GM21529 (cell line): Measurements from ENCODE around the gene NOL4.
"Not testable (repeated sequence)": the region's sequence is repeated elsewhere in the genome, so short reads cannot be mapped to it uniquely, and the experiment has no call there.

ENCODE experiments used
- ATAC-seq: cut with Tn5 transposase; IDR thresholded peaks from one replicate; pipeline ENCODE4 v1.9.1; 2021; ENCODE audit not compliant: unreplicated experiment

Gene NOL4

GRCh38 chr18:34224423-34225217 lies at the start of gene NOL4:
NOL4 (minus strand) TSS chr18:34224913; CDS start chr18:34223253, 1,660 bp downstream.
- ATAC-seq: no peak

- ATAC-seq: not testable (repeated sequence)
These were observed 41.3 kb upstream of the NOL4 start for GRCh38 chr18:34266029-34266428.

- ATAC-seq: no peak
These were observed 37.4 kb upstream of the NOL4 start for GRCh38 chr18:34261865-34262780.

GRCh38 chr18:34258176-34258575 lies 33.5 kb upstream of the NOL4 start:
- ATAC-seq: no peak

GRCh38 chr18:34251919-34252318 lies 27.2 kb upstream of the NOL4 start:
- no peak for ATAC-seq

GRCh38 chr18:34248727-34249126 lies 24.0 kb upstream of the NOL4 start:
- no peak for ATAC-seq

GRCh38 chr18:34242739-34243138 lies 18.0 kb upstream of the NOL4 start:
- no peak for ATAC-seq

- not testable (repeated sequence) for ATAC-seq
These were observed 9.2 kb upstream of the NOL4 start for GRCh38 chr18:34233781-34234388.

- no peak for ATAC-seq
These were observed 473 bp upstream of the NOL4 start for GRCh38 chr18:34225218-34225553.

- ATAC-seq: no peak
These were observed 755 bp downstream of the NOL4 start for GRCh38 chr18:34223893-34224422.

GRCh38 chr18:34223164-34223892 lies 1.4 kb downstream of the NOL4 start:
- no peak for ATAC-seq

GRCh38 chr18:34222307-34223163 lies 2.2 kb downstream of the NOL4 start:
- ATAC-seq: no peak

- no peak for ATAC-seq
These were observed 2.8 kb downstream of the NOL4 start for GRCh38 chr18:34221971-34222306.

GRCh38 chr18:34220081-34220815 lies 4.5 kb downstream of the NOL4 start:
- no peak for ATAC-seq

- no peak for ATAC-seq
These were observed 5.1 kb downstream of the NOL4 start for GRCh38 chr18:34219651-34220050.

- ATAC-seq: no peak
These were observed 12.2 kb downstream of the NOL4 start for GRCh38 chr18:34212511-34212910.

- ATAC-seq: no peak
These were observed 17.3 kb downstream of the NOL4 start for GRCh38 chr18:34207344-34207851.

GRCh38 chr18:34203866-34204265 lies 20.8 kb downstream of the NOL4 start:
- ATAC-seq: no peak

- ATAC-seq: no peak
These were observed 28.5 kb downstream of the NOL4 start for GRCh38 chr18:34196256-34196655.
